ENCODE data around the gene SMYD2. TPM values are rescaled to one million over a fixed set of nuclear protein-coding genes. Genes with fewer than 3 reads are reported as not detected.
"Not testable (repeated sequence)": the region's sequence is repeated elsewhere in the genome, so short reads cannot be mapped to it uniquely, and the experiment has no call there.

The SMYD2 gene
- total RNA-seq, 1 experiment from 2014 or later: 24.5 TPM

DNA sequence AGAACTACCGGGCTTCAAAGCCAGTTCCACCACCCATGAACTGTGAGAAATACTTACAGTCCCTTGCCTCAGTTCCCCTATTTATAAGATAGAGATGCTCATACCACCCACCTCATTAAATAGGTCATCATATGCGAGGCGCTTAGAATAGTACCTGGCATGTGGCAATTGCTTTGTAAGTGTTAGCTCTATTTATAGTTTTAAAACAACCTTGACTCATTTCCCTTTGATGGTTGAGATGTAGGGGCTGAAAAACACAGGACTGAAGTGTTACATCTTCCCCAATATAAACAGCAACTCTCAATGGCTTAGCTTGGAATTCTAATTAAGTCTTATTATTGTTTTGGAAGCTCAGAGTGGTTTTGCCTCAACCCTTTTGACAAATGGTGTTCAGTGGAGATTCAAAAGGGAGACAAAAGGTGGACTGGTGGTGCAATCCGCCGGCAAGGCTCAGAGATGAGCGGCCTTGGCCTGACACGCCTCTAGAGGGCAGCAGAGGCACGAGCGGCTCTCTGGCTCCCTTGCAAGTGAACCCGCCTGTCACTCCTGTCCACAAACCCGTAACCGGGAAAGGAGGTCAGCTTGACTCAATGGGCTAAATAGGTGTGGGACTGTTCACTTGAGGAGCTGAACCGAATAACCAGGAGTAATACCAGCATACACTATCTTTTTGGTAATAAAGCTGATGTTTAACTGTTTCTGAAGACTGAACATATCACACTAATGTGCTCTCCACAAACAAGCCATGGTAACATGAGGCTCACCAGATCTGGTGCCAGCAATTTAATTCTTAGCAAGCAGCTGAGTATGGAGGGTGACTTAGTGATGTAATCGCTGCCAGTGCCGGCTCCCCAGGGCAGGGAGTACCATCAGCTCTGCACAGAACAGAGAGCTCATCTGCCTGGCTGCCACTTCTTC is 19.5 kb upstream of the SMYD2 start:
- no peaks in the 10 kb centered on the region for H3K27me3 ChIP-seq (ENCODE audit: control insufficient read depth, insufficient read depth, low read length)
- peak; percentile 54 for DNase-seq
- H3K36me3 ChIP-seq (replicated peaks; ENCODE audit: control insufficient read depth, insufficient read depth, low read length): no peaks in the 10 kb centered on the region
- no peak overlapping the region for H3K4me3 ChIP-seq (ENCODE audit: insufficient read depth, low read depth, low read length)

DNA sequence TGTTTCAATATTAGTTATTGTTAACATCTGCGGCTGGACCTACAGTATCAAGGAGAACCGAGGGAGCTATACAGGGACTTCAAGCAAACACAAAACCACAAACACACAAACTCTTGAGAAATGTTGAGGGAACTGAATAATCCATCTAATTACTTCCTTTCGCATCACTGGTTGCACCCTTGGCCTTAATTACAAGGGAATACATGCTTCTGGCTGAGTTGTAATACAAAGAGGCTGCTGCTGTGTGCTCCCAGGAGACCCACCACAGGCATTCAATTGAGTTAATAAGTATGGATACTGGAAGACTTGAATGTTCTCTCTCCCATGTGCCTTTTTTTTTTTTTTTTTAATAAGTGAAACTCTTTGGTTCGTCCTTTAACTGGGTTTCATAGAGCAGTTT is 16.8 kb upstream of the SMYD2 start:
- no peaks in the 10 kb centered on the region for H3K36me3 ChIP-seq (replicated peaks; ENCODE audit: control insufficient read depth, insufficient read depth, low read length)
- H3K4me3 ChIP-seq (ENCODE audit: insufficient read depth, low read depth, low read length): no peak overlapping the region
- no peaks in the 10 kb centered on the region for H3K27me3 ChIP-seq (ENCODE audit: control insufficient read depth, insufficient read depth, low read length)
- DNase-seq: no peak

DNA sequence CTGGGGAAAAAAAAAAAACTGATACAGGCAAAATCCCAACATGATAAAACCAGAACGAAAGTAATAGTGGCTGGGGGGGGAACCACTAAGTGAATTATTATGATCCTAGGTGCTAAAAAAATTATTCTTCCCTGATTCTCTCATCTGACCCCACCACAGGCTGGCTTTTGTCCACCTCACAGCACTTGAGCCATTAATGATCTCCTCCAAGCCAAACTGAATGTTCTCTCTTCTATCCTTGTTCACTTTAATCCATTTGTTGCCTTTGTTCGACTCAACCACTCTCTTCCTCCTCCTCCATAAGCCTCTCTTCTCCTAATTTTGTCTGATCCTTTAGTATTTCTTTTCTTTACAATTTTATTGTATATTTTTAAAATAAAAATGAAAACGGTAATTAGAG is 16.0 kb upstream of the SMYD2 start:
- Histone ChIP-seq H3K4me3 (ENCODE audit: insufficient read depth, low read depth, low read length) (no peak overlapping the region), H3K36me3 (replicated peaks; ENCODE audit: control insufficient read depth, insufficient read depth, low read length) (no peaks in the 10 kb centered on the region), H3K27me3 (ENCODE audit: control insufficient read depth, insufficient read depth, low read length) (no peaks in the 10 kb centered on the region)
- DNase-seq: no peak

DNA sequence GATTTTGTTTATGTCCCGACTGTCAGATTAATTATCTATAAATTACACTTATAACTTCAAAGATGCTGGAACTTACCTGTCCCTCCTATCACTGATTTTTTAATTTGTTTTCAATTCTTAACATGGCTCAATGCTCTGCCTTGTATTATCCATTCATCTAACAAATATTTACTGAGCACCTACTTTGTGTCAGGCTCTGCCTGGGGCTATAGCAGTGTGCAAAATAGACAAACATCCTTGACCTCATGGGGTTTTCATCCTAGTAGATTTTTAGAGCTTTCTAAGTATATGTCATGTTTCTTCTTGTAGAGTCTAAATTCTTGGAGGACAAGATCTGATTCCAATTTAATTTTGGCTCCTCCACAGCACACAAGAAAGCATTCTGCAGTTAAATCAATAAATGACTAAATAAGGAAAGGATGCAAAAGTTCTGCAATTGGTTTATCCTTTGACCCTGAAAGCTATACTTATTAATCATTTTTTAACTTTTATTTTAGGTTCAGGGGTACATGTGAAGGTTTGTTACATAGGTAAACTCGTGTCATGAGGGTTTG is 10.8 kb upstream of the SMYD2 start:
- Histone ChIP-seq H3K4me3 (ENCODE audit: insufficient read depth, low read depth, low read length) (no peak overlapping the region), H3K27me3 (ENCODE audit: control insufficient read depth, insufficient read depth, low read length) (no peaks in the 10 kb centered on the region), H3K36me3 (replicated peaks; ENCODE audit: control insufficient read depth, insufficient read depth, low read length) (no peaks in the 10 kb centered on the region)
- no peak for DNase-seq

DNA sequence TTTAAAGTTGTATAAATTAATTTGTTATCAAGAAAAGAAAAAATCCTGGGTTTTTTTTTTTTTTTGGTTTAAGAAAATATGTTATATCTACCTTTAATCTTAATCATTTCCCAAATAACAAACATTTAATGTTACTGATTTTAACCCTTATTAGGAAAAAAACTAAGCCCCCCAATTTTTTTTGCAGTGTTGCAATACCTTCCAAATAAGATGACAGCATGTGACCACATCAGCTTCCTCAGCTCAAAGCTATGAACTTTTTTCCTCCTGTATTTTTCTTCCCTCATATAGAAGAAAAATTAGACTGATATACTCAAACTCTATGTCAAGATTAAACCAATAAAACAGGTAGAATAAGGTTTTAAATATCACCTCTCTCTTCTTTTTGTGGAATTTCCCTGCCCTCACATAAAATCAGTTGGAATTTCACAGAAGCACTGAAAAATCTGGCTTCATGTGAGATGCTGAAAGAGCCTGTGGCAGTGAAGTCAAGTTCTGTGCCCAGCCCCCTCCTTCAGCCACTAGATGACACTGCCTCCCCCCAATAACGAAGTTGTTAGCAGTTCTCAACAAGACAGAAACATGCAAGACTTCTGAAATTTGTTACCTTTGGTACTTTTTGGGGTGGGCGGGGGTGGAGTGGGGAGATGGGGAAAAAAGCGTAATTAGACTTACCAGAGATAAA is 9.6 kb upstream of the SMYD2 start:
- H3K4me3 ChIP-seq (ENCODE audit: insufficient read depth, low read depth, low read length): no peak overlapping the region
- peak; percentile 37 for DNase-seq
- H3K27me3 ChIP-seq (ENCODE audit: control insufficient read depth, insufficient read depth, low read length): no peaks in the 10 kb centered on the region
- H3K36me3 ChIP-seq (replicated peaks; ENCODE audit: control insufficient read depth, insufficient read depth, low read length): no peaks in the 10 kb centered on the region

DNA sequence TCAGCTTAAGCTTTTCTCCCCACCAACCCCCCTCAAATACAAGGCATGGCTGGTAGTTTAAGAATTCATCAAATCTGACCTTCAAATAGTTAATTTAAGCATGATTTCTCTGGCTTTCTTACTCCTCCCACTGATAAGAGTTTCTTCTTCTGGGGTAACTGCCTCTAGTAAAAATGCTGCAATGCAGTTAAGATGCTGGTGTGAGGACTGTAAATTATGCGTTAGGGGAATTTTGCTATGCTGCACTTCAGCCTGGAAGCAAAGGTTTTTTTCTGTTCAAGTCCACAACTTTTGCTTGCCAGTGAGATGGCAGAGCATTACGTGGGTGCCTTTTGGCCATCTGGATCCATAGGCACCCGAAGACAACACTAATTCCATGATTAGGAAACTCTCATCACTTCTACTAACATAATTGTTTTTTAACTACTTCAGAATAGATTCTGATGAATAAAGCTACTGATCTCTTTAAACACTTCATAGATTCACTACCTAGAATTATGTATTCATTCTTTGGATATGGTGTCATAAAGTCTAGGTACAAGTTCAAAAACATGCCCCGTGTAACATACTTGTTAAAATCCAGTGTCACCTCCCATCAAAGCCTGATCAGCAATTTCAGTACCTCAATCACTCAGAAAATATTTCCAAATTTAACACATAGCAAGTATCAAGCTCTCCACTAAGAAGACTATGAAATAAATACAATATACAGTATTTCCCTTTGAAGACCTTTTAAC is 8.8 kb upstream of the SMYD2 start:
- H3K36me3 ChIP-seq (replicated peaks; ENCODE audit: control insufficient read depth, insufficient read depth, low read length): no peaks in the 10 kb centered on the region
- H3K27me3 ChIP-seq (ENCODE audit: control insufficient read depth, insufficient read depth, low read length): no peaks in the 10 kb centered on the region
- H3K4me3 ChIP-seq (ENCODE audit: insufficient read depth, low read depth, low read length): no peak overlapping the region
- no peak for DNase-seq

DNA sequence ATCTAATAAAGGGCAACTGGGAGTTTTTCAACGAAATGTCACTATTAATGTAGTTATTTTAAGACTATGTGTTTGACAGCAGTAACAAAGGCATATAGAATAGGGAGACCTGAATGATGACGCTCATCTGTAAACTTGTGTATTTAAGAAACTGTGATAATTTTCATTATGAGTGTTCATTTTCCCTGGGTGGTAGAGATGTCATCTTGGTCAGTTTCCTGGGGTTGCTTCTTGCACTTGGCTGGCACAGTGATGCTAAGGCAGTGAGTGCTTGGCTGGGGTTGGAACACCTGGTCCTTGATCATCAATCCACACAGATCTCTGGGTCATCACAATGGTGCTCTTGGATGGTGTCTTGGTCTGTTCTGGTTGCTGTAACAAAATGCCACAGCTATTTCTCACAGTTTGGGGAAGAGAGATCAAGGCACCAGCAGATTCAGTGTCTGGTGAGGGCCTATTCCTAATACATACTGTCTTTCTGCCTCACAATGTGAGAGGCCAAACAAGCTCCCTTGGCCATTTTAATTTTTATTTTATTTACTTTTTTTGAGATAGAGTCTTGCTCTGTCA is 7.9 kb upstream of the SMYD2 start:
- H3K4me3 ChIP-seq (ENCODE audit: insufficient read depth, low read depth, low read length): no peak overlapping the region
- no peaks in the 10 kb centered on the region for H3K27me3 ChIP-seq (ENCODE audit: control insufficient read depth, insufficient read depth, low read length)
- no peaks in the 10 kb centered on the region for H3K36me3 ChIP-seq (replicated peaks; ENCODE audit: control insufficient read depth, insufficient read depth, low read length)
- no peak for DNase-seq

DNA sequence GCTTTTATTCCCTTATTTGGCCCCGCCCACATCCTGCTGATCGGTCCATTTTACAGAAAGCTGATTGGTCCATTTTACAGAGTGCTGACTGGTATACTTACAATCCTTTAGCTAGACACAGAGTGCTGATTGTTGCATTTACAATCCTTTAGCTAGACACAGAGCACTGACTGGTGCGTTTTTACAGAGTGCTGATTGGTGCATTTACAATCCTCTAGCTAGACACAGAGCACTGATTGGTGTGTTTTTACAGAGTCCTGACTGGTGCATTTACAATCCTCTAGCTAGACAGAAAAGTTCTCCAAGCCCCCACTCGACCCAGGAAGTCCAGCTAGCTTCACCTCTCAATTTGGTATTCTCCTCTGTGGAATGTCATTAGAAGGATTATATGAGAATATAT is 5.3 kb upstream of the SMYD2 start:
- H3K4me3 ChIP-seq (ENCODE audit: insufficient read depth, low read depth, low read length); DNase-seq; H3K36me3 ChIP-seq (replicated peaks; ENCODE audit: control insufficient read depth, insufficient read depth, low read length); H3K27me3 ChIP-seq (ENCODE audit: control insufficient read depth, insufficient read depth, low read length): not testable (repeated sequence)

DNA sequence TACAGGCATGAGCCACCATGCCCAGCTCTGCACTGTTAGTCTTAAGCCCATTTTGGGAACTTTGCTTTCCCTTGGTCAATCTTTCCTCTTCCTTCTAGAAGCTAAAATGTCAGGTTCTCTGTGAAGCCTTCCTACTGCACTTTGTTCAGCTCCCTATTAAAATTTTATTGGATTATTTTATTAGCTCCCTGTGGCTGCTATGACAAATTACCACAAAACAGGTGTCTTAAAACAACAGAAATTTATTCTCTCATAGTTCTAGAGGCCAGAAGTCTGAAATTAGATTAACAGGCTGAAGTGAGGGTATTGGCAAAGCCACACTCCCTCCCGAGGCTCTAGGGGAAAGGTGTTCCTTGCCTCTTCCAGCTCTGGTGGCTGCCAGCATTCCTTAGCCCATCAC is 4.2 kb upstream of the SMYD2 start:
- H3K36me3 ChIP-seq (replicated peaks; ENCODE audit: control insufficient read depth, insufficient read depth, low read length): no peaks in the 10 kb centered on the region
- H3K27me3 ChIP-seq (ENCODE audit: control insufficient read depth, insufficient read depth, low read length): peaks cover 12% of the 10 kb centered on the region; the same call in 1 of the 2 replicates
- DNase-seq: no peak

DNA sequence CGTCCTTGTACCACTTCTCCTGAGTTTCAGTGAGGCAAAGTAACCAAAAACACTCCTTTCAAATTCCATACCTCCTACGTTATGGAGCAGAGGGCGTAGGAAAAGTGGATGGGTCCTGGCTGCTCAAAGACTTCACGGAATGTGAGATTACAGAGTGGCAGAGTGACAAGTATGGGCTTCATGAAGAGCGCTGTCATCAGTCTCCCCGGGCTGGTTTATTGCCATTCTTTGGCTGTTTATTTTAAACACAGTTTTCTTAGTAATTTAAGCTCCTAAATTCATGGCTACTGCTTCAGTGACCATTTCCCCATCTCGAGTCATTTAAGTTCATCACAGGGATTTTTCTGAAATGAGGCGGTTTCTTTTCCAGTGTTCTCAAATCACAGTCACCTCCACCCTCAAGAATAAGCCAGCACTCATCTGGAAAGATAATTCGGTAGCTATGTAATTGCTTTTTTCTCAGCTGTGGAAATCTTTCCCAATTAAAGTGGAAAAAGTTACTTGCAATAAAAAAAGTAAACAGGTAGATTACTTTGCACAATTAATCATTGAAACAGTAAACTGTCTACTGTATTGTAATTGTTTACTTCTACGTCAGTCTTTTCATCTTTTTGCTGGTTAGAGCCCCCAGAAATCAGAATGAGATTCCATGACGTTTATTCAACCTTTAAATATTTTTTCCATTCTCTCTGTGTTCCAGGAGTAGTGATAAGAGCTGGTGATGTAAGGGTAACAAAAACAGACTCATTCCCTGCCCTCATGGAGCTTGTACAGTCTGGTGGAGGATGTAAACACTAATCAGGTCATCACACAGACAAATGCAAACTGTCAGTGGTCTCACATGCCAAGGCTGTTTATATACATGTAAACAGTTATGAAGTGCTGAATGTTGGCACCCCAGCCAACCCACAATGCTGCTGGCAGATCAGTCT is 3.0 kb upstream of the SMYD2 start:
- no peaks in the 10 kb centered on the region for H3K36me3 ChIP-seq (replicated peaks; ENCODE audit: control insufficient read depth, insufficient read depth, low read length)
- no peak for DNase-seq
- no peak overlapping the region for H3K4me3 ChIP-seq (ENCODE audit: insufficient read depth, low read depth, low read length)
- peaks cover 24% of the 10 kb centered on the region; the same call in 1 of the 2 replicates for H3K27me3 ChIP-seq (ENCODE audit: control insufficient read depth, insufficient read depth, low read length)

More for the DNA sequence above, 4.2 kb upstream of the SMYD2 start:
- no peak overlapping the region for H3K4me3 ChIP-seq (ENCODE audit: insufficient read depth, low read depth, low read length)

DNA sequence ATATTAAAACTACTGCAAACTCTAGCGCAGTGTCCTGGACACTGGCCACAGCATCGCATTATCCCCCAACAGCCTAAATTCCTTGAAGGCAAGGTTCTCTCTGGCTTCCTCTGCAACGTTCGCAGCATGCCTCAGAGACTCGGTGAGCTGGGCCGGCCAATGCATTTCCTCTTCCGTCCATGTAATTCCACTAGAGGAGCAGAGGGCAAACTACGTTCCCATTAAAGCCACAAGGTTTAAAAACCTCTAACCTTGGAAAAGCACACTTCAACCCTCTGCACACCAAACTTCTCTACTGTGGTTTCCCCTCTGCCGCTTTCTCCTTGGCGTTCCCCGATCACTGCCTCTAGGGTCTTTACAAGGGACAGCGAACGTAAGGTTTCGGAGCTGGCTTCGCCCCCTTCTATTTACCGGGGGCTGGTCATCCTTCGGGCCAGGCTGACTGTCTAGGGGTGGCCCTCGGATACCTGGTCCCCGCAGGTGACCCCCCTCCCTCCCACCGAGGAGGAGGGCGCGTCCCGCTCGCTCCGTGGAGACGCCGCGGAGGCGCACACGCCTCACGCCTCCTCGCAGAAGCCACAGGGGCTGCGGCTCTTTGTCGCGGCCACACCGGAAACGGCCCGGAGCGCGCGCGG is 456 bp upstream of the SMYD2 start:
- peak overlapping the region; percentile 84 for H3K4me3 ChIP-seq (ENCODE audit: insufficient read depth, low read depth, low read length)
- H3K36me3 ChIP-seq (replicated peaks; ENCODE audit: control insufficient read depth, insufficient read depth, low read length): no peaks in the 10 kb centered on the region
- peaks cover 24% of the 10 kb centered on the region; the same call in 1 of the 2 replicates for H3K27me3 ChIP-seq (ENCODE audit: control insufficient read depth, insufficient read depth, low read length)
- peak; percentile 38 for DNase-seq

DNA sequence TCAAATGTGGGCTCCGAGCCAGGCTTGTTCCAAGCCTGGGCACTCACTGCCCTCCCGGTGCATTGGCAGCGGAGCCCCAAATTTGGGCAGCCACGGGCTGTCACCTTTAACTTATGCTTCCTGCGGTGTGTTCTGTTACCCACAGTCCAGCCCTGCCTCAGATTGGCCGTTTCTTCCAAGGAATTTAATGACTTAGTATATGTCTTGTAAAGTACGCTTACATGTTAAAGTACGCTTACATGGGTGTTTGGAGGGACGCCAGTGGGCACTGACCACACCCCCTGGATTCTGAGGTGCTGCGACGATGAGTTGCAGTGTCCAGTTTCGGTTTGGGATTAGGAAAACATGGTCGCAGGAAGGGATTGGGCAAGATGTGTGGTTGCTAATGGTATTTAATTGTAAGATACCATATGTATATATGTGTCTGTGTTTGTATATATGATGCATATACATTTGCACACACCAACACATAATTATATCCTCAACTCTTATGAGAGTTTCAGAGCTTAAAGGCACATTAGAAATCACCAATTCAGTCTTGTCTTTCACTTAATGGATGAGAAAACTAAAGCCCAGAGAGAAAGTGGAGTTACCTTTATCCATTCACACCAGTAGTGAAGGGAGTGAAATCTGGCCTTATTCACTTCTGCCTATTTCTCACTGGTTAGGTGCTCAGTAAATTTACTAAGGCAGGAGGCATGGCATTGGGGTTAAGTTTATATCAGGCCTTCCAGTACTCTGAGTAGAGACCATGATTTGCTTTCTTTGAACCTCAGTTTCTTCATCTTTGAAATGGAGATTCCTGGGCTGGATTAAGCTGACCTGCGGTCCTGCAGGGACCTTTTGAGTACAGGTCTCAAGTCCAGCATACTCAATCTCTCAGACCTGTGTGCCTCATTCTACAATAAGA is 1.0 kb downstream of the SMYD2 start:
- Histone ChIP-seq H3K4me3 (ENCODE audit: insufficient read depth, low read depth, low read length) (peak overlapping the region; percentile 84), H3K27me3 (ENCODE audit: control insufficient read depth, insufficient read depth, low read length) (peaks cover 26% of the 10 kb centered on the region; the same call in 1 of the 2 replicates), H3K36me3 (replicated peaks; ENCODE audit: control insufficient read depth, insufficient read depth, low read length) (no peaks in the 10 kb centered on the region)
- DNase-seq: no peak
